Measurements from ENCODE around the gene MARK3.

DNA sequence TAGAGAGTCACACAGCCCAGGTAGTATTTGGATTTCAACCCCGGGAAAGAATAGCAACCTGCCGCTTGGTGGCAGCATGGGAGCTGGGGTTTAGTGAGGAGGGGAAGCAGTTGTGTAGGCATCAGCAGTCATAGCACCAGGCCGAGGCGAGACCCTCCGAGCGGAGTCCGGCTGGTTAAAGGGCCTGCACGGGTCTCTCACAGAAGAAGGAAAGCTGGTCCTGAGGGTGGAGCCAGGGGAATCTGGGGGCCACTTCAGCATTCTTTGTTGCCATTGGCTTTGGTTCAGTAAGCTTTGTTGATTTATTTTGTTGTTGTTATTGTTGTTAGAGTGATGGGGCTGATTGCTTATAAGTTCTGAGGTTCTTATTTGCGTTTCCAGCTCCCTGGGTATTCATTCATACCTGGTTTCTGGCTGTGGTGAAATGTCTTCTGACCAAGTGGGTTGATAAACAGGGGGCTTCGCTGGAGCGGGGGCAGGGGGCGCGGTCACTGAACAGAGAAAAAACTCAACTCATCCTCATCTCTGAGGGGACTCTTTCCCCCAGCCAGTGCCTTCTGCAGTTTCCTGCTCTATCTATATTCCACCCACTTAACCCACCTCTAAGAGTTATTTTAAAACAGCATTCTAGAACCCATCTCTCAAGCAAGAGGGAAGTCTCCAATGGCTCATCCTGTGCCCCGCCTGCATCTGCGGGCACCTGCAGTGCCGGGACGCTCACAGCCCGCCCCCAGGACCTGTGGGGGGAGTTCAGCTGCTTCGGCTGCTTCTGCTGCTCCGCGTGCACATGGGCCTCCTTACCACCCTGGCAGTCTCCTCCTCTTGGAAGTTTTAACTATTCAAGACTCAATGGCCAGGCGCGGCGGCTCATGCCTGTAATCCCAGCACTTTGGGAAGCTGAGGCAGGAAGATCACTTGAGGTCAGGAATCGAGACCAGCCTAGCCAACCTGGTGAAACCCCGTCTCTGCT lies 125.8 kb downstream of the MARK3 start:
- TF ChIP-seq, protein P1, sequence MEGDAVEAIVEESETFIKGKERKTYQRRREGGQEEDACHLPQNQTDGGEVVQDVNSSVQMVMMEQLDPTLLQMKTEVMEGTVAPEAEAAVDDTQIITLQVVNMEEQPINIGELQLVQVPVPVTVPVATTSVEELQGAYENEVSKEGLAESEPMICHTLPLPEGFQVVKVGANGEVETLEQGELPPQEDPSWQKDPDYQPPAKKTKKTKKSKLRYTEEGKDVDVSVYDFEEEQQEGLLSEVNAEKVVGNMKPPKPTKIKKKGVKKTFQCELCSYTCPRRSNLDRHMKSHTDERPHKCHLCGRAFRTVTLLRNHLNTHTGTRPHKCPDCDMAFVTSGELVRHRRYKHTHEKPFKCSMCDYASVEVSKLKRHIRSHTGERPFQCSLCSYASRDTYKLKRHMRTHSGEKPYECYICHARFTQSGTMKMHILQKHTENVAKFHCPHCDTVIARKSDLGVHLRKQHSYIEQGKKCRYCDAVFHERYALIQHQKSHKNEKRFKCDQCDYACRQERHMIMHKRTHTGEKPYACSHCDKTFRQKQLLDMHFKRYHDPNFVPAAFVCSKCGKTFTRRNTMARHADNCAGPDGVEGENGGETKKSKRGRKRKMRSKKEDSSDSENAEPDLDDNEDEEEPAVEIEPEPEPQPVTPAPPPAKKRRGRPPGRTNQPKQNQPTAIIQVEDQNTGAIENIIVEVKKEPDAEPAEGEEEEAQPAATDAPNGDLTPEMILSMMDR (IDR thresholded peaks at IDR 0.05; ENCODE audit: insufficient read depth, low read length), result no peak
- TF ChIP-seq GABPA (IDR thresholded peaks at IDR 0.05; ENCODE audit: low read depth) (no peak), SPI1 (IDR thresholded peaks at IDR 0.05; ENCODE audit: borderline replicate concordance, low read depth) (no peak), POLR2AphosphoS5 (IDR thresholded peaks at IDR 0.05; ENCODE audit: low read depth) (no peak; the same call in 1 of the 2 replicates)

Data from HL-60 (cell line).